HG03103 (cell line): ENCODE measurements around the gene STON1.
"Not testable (repeated sequence)": the region's sequence is repeated elsewhere in the genome, so short reads cannot be mapped to it uniquely, and the experiment has no call there.

Source experiments
- ATAC-seq: cut with Tn5 transposase; IDR thresholded peaks from one replicate; pipeline ENCODE4 v1.9.1; 2021; ENCODE audit warnings: low read depth; ENCODE audit not compliant: unreplicated experiment

STON1 gene

GRCh38 chr2:48613211-48613610 is 83.3 kb downstream of the STON1 start:
- no peak for ATAC-seq

- ATAC-seq = not testable (repeated sequence)
Measured at GRCh38 chr2:48614581-48614980, 84.6 kb downstream of the STON1 start.

- no peak for ATAC-seq
Measured at GRCh38 chr2:48617618-48618017, 87.7 kb downstream of the STON1 start, which contains the start of gene GTF2A1L. Gene GTF2A1L (plus strand): TSS chr2:48617856. CDS start chr2:48617875, 19 bp downstream.

GRCh38 chr2:48619526-48619925 is 89.6 kb downstream of the STON1 start:
- ATAC-seq = no peak

- no peak for ATAC-seq
Measured at GRCh38 chr2:48620604-48621003, 90.7 kb downstream of the STON1 start.

GRCh38 chr2:48622691-48623090 is 92.7 kb downstream of the STON1 start:
- ATAC-seq = not testable (repeated sequence)

GRCh38 chr2:48624696-48625095 is 94.7 kb downstream of the STON1 start:
- ATAC-seq = no peak

- ATAC-seq = no peak
Measured at GRCh38 chr2:48626047-48626446, 96.1 kb downstream of the STON1 start.

- ATAC-seq = no peak
Measured at GRCh38 chr2:48633143-48633542, 103.2 kb downstream of the STON1 start.

- no peak for ATAC-seq
Measured at GRCh38 chr2:48635786-48636185, 105.8 kb downstream of the STON1 start.

- no peak for ATAC-seq
Measured at GRCh38 chr2:48638261-48638660, 108.3 kb downstream of the STON1 start.
